KMS-11 (cell line): Measurements from ENCODE around the gene STPG2.

ENCODE experiments used
- H2AFZ ChIP-seq: fragments of 200-600 bp; sonication (generic); 2 replicates; pipeline ENCODE4 v1.6.1; 2016; ENCODE audit warnings: antibody characterized with exemption, mixed run types, low read depth
- H3K27ac ChIP-seq: fragments of 200-600 bp; sonication (generic); 2 replicates; pipeline ENCODE4 v1.6.1; 2016; ENCODE audit warnings: mild to moderate bottlenecking, mixed run types
- H3K27me3 ChIP-seq: fragments of 200-600 bp; sonication (generic); 2 replicates; pipeline ENCODE4 v1.6.1; 2017; ENCODE audit warnings: mild to moderate bottlenecking, low read depth, mixed run types, moderate library complexity; ENCODE audit not compliant: insufficient read depth
- H3K36me3 ChIP-seq: fragments of 200-600 bp; sonication (generic); 2 replicates; pipeline ENCODE4 v1.6.1; 2017; ENCODE audit warnings: mild to moderate bottlenecking, mixed run types; ENCODE audit not compliant: insufficient read depth
- H3K4me1 ChIP-seq: fragments of 200-600 bp; sonication (generic); 2 replicates; pipeline ENCODE4 v1.6.1; 2016; ENCODE audit warnings: mild to moderate bottlenecking, low read depth, mixed run types; ENCODE audit not compliant: poor library complexity, severe bottlenecking
- H3K4me2 ChIP-seq: fragments of 200-600 bp; sonication (generic); 2 replicates; pipeline ENCODE4 v1.7.0; 2016; ENCODE audit warnings: mild to moderate bottlenecking, mixed run types
- H3K4me3 ChIP-seq: fragments of 200-600 bp; sonication (generic); IDR thresholded peaks from 2 replicates; pipeline ENCODE4 v1.6.1; 2017; ENCODE audit warnings: low read depth, low read length, mixed read lengths; ENCODE audit not compliant: insufficient read depth
- H3K79me2 ChIP-seq: fragments of 200-600 bp; sonication (generic); 2 replicates; pipeline ENCODE4 v1.6.1; 2016; ENCODE audit warnings: low read depth, mixed run types; ENCODE audit not compliant: insufficient read depth
- H3K9ac ChIP-seq: fragments of 200-600 bp; sonication (generic); 2 replicates; pipeline ENCODE4 v1.6.1; 2016; ENCODE audit warnings: mild to moderate bottlenecking, mixed run types
- H4K20me1 ChIP-seq: fragments of 200-600 bp; sonication (generic); 2 replicates; pipeline ENCODE4 v1.6.1; 2016; ENCODE audit warnings: mild to moderate bottlenecking, mixed run types; ENCODE audit not compliant: insufficient read depth
- CTCF ChIP-seq: fragments of 200-600 bp; sonication (generic); conservative IDR thresholded peaks from 2 replicates; pipeline ENCODE4 v1.6.1; 2017; ENCODE audit warnings: low read depth, mild to moderate bottlenecking, antibody characterized with exemption, low read length, moderate library complexity, mixed read lengths

The STPG2 gene

DNA sequence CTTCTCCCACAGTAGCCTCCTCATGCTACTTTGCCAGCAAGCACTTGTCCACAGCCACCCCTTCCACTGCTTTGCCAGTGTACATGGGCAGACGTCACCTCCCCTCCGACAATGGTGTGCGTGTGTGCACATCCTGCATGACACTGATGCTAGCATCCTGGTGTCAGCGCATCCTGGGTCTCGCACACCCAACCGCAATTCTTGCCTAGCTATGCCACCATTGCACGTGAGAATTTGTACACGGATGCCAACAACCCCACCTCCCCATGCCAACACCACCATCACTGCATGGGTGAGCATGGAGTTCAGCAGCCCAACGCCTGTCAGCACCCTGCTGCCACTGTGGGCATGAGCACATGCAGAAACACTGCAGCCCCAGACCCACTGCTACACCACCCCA lies 550.0 kb downstream of the STPG2 start:
- no peak overlapping the region for H3K4me3 ChIP-seq
- H3K9ac ChIP-seq = no peak overlapping the region
- H3K27ac ChIP-seq = no peak overlapping the region
- no peak overlapping the region for H2AFZ ChIP-seq
- no peaks in the 10 kb centered on the region for H3K4me1 ChIP-seq
- H3K79me2 ChIP-seq = no peaks in the 10 kb centered on the region
- TF ChIP-seq CTCF = no peak
- H3K4me2 ChIP-seq = no peak overlapping the region
- H3K27me3 ChIP-seq = no peaks in the 10 kb centered on the region
- H4K20me1 ChIP-seq = no peaks in the 10 kb centered on the region
- H3K36me3 ChIP-seq = no peaks in the 10 kb centered on the region

GRCh38 chr4:97590266-97590665 lies 553.0 kb downstream of the STPG2 start:
- Histone ChIP-seq H3K27me3 (no peaks in the 10 kb centered on the region), H2AFZ (no peak overlapping the region), H3K9ac (no peak overlapping the region), H3K4me1 (no peaks in the 10 kb centered on the region), H4K20me1 (no peaks in the 10 kb centered on the region), H3K4me3 (no peak overlapping the region), H3K4me2 (no peak overlapping the region), H3K79me2 (no peaks in the 10 kb centered on the region), H3K27ac (no peak overlapping the region), H3K36me3 (no peaks in the 10 kb centered on the region)
- no peak for TF ChIP-seq CTCF

DNA sequence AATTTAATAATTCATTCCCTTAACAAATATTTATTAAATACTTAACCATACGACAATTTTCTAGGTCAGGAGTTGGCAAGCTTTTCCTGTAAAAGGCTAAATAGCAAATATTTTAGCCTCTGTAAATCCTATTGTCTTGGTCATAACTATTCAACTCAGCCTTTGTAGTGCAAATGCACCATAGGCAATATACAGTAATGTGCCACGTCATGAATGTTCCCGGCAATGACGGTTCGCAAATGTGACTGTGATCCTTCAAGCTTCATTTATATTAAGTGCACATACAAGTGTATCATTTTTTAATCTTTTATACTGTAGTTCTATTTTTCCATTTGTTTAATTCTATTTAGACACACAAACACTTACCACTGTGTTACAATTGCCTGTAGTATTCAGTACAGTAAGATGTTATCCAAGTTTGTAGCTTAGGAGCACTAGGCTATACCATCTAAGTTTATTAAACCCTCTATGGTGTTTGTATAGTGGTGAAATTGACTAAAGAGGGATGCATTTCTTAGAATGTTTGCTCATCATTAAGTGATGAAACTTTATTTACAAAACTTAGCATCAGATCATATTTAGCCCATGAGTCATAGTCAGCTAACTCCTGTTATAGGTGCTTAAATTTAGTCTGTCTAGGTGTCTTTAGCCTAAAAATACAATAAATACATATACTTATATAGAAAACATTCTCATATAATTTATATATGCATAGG lies 553.6 kb downstream of the STPG2 start:
- no peak overlapping the region for H2AFZ ChIP-seq
- H3K27me3 ChIP-seq = no peaks in the 10 kb centered on the region
- no peaks in the 10 kb centered on the region for H3K36me3 ChIP-seq
- no peak overlapping the region for H3K27ac ChIP-seq
- no peaks in the 10 kb centered on the region for H3K4me1 ChIP-seq
- no peak overlapping the region for H3K4me2 ChIP-seq
- H3K79me2 ChIP-seq = no peaks in the 10 kb centered on the region
- H3K4me3 ChIP-seq = no peak overlapping the region
- no peak for TF ChIP-seq CTCF
- H3K9ac ChIP-seq = no peak overlapping the region
- no peaks in the 10 kb centered on the region for H4K20me1 ChIP-seq

DNA sequence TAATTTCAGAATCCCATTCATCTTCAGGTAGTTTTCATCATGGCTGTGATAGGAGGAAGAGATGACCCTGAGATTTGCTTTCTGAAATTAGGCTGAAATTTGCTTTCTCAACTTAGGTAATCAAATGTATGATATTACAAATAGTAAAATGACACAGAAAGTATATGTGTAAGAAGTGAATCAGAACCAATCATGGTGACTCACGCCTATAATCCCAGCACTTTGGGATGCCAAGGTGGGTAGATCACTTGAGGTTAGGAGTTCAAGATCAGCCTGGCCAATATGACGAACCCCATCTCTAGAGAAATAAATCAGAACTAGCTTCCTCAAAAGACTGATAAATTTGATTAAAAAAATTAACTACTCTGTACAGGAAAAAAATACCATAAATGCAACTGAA lies 555.4 kb downstream of the STPG2 start:
- TF ChIP-seq CTCF = no peak
- Histone ChIP-seq H3K4me2 (no peak overlapping the region), H3K27ac (no peak overlapping the region), H3K27me3 (no peaks in the 10 kb centered on the region), H2AFZ (no peak overlapping the region), H3K9ac (no peak overlapping the region), H4K20me1 (no peaks in the 10 kb centered on the region), H3K4me1 (no peaks in the 10 kb centered on the region), H3K36me3 (no peaks in the 10 kb centered on the region), H3K4me3 (no peak overlapping the region), H3K79me2 (no peaks in the 10 kb centered on the region)
